NCI-H2227 (cell line): ENCODE data around the gene ARHGAP42.

ENCODE experiments used
- DNase-seq: peaks from one replicate; lab custom pipeline; 2025; ENCODE audit not compliant: unreplicated experiment; lab: John Stamatoyannopoulos, UW

The ARHGAP42 gene

DNA sequence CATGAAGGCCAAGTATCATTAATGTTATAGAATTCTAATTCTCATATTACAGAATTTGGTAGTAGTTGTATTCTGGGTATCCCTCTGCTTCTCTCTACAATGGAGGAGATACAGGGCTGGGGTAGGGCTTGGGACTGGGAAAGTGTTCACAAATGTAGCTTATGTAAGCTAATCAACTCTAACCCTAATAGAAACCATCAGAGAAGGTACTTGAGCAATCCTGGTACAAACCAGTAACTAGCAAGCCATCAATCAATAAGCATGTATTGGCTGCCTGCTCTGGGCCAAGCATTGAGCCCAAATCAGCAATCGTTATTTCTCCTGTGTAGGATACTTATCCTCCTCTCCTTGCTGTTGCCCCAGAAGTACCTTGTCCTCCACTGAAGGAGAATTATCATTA is 268.2 kb downstream of the ARHGAP42 start:
- no peak for DNase-seq

DNA sequence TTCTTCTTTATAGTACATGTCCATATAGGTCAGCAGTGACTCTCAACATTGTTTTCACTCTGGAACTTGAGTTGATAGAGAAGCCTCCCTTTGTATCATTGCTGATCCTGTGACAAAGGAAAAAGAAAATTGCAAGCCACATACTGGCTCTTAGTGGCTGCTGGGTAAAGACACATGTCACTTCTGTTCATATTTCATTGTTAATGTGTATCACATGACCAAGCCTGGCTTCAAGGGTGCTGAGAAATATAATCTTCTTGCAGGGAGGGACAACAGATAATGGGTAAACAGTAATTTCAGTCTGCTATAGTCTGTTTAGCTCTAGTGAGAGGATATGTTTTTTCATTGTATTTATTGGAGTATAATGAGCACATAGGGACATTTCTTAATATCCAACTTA is 269.3 kb downstream of the ARHGAP42 start:
- no peak for DNase-seq

DNA sequence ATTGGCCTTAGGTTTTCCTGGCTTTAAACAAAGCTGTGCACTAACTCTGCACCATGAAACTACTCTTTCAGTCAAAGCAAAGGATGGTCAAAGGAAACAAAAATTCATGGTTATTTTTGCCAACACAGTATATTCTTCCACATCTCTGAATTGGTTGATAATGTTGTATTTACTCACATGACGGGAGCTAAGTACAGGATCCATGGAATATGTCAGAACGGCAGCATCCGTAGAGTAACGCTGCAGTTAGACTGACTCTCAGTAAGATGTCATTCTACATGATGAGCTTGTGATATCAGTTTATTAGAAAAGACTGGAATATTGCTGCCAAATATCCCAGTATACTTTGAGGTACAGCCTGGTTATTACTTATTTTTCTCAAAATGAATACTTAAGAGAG is 270.4 kb downstream of the ARHGAP42 start:
- no peak for DNase-seq

- no peak for DNase-seq
Observed at GRCh38 chr11:100961633-100962032, 274.5 kb downstream of the ARHGAP42 start.

- no peak for DNase-seq
Observed at GRCh38 chr11:100963375-100963774, 276.3 kb downstream of the ARHGAP42 start.

- no peak for DNase-seq
Observed at GRCh38 chr11:100964435-100964834, 277.3 kb downstream of the ARHGAP42 start.

GRCh38 chr11:100965346-100965745 is 278.3 kb downstream of the ARHGAP42 start:
- DNase-seq = no peak

- no peak for DNase-seq
Observed at GRCh38 chr11:100966366-100966765, 279.3 kb downstream of the ARHGAP42 start.

DNA sequence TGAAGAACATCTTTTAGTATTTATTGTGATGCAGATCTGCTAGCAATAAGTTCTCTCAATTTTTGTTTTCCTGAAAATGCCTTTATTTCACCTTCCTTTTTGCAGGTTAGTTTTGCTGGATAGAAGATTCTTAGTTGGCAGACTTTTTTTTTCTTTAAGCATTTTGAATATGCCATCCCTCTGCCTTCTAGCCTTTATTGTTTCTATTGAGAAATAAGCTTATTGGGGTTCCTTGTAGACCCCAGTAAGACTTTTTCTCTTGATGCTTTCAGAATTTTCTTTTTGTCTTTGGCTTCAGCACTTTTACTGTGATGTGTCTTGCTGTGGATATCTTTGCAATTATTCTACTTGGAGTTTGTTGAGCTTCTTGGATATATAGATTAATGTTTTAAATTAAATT is 281.9 kb downstream of the ARHGAP42 start:
- DNase-seq = no peak

DNA sequence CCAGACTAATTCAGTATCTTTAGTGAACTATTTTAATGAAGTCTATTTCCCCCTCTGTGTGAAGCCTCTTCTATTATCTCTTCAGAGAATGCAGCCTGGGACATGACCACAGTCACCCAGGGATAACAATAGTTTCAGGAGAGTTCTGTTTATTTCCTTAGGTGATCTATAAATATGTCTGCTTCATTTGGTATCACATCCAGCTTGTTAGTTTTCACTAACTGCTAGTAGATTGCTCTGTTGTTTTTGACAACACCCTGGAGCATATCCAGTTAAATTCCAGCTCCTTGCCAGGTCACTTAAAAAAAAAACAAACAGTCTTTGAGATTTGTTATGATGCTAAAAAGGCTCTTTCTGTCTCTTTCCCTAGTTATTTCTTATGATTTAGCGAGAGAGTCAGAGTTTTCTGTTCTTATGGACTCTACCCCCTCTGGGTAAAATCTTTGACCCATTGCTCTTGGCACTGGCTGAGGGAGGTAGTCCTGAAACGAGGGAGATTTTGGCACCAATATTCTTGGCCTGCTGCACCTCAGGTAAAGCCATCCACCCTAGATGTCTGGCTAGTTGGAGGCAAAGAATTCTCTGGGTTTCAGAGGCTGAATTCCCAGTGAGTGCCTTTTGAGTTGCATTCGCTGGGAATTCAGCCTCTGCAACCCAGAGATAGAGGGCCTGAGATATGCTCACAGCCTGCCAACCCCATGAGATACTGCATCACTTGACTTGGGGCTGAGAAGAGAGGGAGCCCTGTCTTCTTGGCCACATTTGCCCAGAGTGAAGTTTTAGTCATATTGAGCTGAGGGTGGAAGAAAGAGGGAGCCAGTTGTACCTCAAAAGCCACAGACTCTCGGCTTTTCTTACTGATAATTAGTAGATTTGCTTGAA is 283.4 kb downstream of the ARHGAP42 start:
- DNase-seq = no peak

DNA sequence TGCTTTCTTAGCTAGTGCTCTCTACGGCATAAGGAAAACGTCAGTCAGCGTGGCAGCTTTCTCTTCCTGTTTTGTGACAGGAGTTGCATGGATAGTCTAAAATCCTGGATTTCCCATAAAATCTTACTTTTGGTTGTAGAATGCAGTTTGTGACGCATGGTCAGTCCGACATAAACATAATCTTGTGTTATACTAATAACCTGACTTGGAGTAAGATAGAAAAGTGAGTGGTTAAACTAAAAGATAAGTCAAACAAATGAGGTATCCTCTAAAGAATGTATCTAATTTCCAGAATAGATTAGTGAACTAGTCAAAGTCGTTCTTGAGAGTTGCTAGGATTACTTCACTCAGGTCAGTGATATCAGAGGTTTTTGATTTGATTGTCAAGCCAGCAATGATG is 285.0 kb downstream of the ARHGAP42 start:
- no peak for DNase-seq

DNA sequence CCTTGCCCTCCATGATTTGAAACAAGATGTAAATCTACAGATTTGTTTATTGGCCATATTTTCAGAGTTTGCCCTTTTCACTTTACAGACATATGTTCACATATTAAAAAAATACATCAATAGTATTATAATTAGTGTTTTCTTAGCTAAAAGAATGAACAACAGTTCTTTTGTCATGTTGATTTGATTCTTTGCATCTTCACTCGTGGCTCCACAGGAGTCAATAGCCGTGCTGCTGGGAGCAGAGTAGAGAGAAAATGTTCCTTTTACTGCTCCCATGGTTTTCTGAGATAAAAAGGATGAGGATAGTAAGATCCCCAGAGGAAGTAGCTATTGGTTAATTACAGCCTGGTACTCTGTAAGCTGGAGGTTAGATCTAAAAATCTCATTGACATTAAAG is 291.4 kb downstream of the ARHGAP42 start:
- DNase-seq = no peak

DNA sequence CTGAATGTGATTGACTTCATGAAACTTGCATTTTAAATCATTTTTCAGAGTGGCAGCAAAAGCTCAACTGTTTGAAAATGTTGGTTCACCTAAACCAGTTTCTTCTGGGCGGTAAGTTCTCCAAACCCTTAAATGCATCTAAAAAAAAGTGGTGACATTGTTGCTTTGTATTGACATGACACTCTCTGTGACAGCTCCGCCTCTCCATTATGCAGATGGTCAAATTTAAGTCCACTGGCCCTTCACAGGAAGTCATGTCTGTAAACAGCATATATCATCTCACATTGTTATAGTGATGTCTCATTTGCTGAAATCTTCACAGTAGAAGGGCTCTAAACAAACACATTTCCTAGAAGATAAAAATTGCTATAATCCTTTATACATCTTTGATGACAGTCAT is 291.9 kb downstream of the ARHGAP42 start:
- no peak for DNase-seq

GRCh38 chr11:100980156-100980555 is 293.1 kb downstream of the ARHGAP42 start:
- no peak for DNase-seq

DNA sequence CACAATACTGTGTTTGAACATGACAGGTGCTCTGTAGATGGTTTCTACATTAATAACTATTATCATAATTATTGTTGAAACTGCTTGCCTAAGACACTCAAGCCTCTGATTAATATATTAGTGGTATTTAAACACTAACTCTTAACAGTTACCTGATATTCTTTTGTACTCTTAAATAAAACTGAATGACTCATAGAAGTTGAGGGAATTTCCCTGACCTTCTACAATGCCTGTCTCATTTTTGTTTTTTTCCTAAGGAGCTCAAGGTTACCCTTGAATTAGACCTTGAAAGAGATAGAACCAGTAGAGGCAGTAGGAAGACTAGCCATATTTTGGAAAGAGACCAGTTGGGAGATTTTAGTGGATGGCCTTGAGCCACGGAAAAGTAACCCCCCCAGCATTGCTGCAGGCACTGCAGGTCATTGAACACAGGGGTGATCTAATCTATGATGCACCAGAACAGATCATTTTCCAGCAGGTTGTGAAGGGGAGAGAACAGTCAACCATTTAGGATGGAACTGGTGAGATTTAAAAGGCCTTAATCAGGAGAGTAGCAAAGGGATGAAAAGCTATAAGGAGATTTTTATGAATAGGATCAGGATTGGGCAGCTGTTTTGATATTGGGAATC is 294.2 kb downstream of the ARHGAP42 start:
- no peak for DNase-seq

DNA sequence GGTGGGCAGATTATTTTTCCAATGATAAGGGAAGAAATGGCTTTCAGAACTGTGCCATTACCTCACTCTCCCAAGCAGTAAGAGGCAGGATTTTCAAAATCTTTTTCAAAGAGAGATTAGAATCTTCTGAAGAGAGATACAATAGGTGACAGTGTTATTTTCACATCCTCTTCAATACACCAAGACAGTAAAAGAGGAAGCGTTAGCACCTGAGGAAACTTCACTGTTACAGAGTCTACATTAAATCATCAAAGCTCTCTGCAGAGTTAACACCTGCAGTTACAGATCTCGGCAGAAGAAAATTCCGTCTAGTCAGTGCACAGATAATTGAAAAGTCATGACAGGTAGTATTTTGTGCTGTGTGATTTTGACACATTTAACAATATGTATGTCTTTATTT is 297.6 kb downstream of the ARHGAP42 start:
- no peak for DNase-seq

- DNase-seq = no peak
Observed at GRCh38 chr11:100990931-100991330, 303.8 kb downstream of the ARHGAP42 start.

DNA sequence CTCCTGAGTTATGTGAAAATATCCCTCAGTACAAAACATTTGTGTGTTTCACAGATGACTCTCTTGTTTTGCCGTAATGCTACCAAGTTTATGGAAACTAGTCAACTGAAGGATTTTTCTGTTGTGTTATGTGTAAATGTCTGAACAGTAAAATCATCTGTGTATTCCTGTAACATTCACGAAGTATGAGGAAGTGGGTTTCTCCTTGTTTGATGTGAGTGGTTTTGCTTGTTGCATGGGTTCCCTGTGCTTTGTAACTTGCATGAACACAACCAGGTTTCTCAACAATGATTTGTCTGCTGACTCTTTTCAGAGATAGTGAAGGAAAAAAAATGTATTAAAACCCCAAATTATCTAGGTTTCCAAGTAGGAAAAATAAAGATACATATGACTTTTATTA is 304.5 kb downstream of the ARHGAP42 start:
- DNase-seq = no peak

GRCh38 chr11:100994966-100995365 is 307.9 kb downstream of the ARHGAP42 start:
- no peak for DNase-seq

- DNase-seq = no peak
Observed at GRCh38 chr11:100999756-101000155, 312.7 kb downstream of the ARHGAP42 start.

DNA sequence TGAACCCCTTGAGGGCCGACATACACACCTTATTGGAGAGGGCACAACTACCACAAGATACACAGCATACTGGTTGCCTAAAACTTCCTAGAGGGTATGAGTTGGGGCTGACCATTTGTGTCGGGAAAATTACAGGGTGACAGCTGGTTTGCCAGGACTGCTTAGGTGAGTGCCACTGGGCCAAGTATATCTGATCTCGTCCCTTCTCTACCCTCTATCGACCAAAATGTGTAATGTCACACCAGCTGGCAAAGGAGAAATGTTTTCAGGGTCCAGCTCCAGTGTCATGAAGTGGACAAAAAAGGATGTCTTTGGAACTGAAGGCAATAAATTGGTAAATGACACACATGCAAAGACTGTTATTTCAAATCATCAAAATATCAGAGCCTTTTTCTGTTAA is 316.4 kb downstream of the ARHGAP42 start:
- DNase-seq = no peak

GRCh38 chr11:101008961-101009689 is 322.0 kb downstream of the ARHGAP42 start:
- no peak for DNase-seq
